Measurements from ENCODE around the gene AJAP1.

The AJAP1 gene

GRCh38 chr1:4701276-4701675 is 46.9 kb downstream of the AJAP1 start:
- H3K4me3 ChIP-seq (replicated peaks; ENCODE audit: low read depth, low read length): no peak overlapping the region
- H3K36me3 ChIP-seq (ENCODE audit: control insufficient read depth, insufficient read depth, low read length): no peaks in the 10 kb centered on the region
- DNase-seq (ENCODE audit: extremely low read depth, insufficient read length): no peak
- no peaks in the 10 kb centered on the region for H3K27me3 ChIP-seq (replicated peaks; ENCODE audit: control insufficient read depth, insufficient read depth, low read length)
- no peak for TF ChIP-seq CTCF (IDR thresholded peaks at IDR 0.05; ENCODE audit: insufficient read depth, low read length, poor library complexity, severe bottlenecking)

- H3K27me3 ChIP-seq (replicated peaks; ENCODE audit: control insufficient read depth, insufficient read depth, low read length): no peaks in the 10 kb centered on the region
- H3K36me3 ChIP-seq (ENCODE audit: control insufficient read depth, insufficient read depth, low read length): no peaks in the 10 kb centered on the region
- TF ChIP-seq CTCF (IDR thresholded peaks at IDR 0.05; ENCODE audit: insufficient read depth, low read length, poor library complexity, severe bottlenecking): no peak
- no peak overlapping the region for H3K4me3 ChIP-seq (replicated peaks; ENCODE audit: low read depth, low read length)
- DNase-seq (ENCODE audit: extremely low read depth, insufficient read length): no peak
These were observed 48.1 kb downstream of the AJAP1 start for GRCh38 chr1:4702464-4702863.

- H3K36me3 ChIP-seq (ENCODE audit: control insufficient read depth, insufficient read depth, low read length): no peaks in the 10 kb centered on the region
- TF ChIP-seq CTCF (IDR thresholded peaks at IDR 0.05; ENCODE audit: insufficient read depth, low read length, poor library complexity, severe bottlenecking): no peak
- H3K4me3 ChIP-seq (replicated peaks; ENCODE audit: low read depth, low read length): no peak overlapping the region
- DNase-seq (ENCODE audit: extremely low read depth, insufficient read length): no peak
- no peaks in the 10 kb centered on the region for H3K27me3 ChIP-seq (replicated peaks; ENCODE audit: control insufficient read depth, insufficient read depth, low read length)
These were observed 48.5 kb downstream of the AJAP1 start for GRCh38 chr1:4702932-4703331.

GRCh38 chr1:4703646-4704045 is 49.2 kb downstream of the AJAP1 start:
- no peak for DNase-seq (ENCODE audit: extremely low read depth, insufficient read length)
- Histone ChIP-seq H3K27me3 (replicated peaks; ENCODE audit: control insufficient read depth, insufficient read depth, low read length) (no peaks in the 10 kb centered on the region), H3K36me3 (ENCODE audit: control insufficient read depth, insufficient read depth, low read length) (no peaks in the 10 kb centered on the region), H3K4me3 (replicated peaks; ENCODE audit: low read depth, low read length) (no peak overlapping the region)
- TF ChIP-seq CTCF (IDR thresholded peaks at IDR 0.05; ENCODE audit: insufficient read depth, low read length, poor library complexity, severe bottlenecking): no peak

- no peak for DNase-seq (ENCODE audit: extremely low read depth, insufficient read length)
- Histone ChIP-seq H3K27me3 (replicated peaks; ENCODE audit: control insufficient read depth, insufficient read depth, low read length) (no peaks in the 10 kb centered on the region), H3K4me3 (replicated peaks; ENCODE audit: low read depth, low read length) (no peak overlapping the region), H3K36me3 (ENCODE audit: control insufficient read depth, insufficient read depth, low read length) (no peaks in the 10 kb centered on the region)
- TF ChIP-seq CTCF (IDR thresholded peaks at IDR 0.05; ENCODE audit: insufficient read depth, low read length, poor library complexity, severe bottlenecking): no peak
These were observed 54.6 kb downstream of the AJAP1 start for GRCh38 chr1:4708840-4709507.

GRCh38 chr1:4709641-4710040 is 55.2 kb downstream of the AJAP1 start:
- DNase-seq (ENCODE audit: extremely low read depth, insufficient read length): no peak
- Histone ChIP-seq H3K27me3 (replicated peaks; ENCODE audit: control insufficient read depth, insufficient read depth, low read length) (no peaks in the 10 kb centered on the region), H3K36me3 (ENCODE audit: control insufficient read depth, insufficient read depth, low read length) (no peaks in the 10 kb centered on the region), H3K4me3 (replicated peaks; ENCODE audit: low read depth, low read length) (no peak overlapping the region)
- no peak for TF ChIP-seq CTCF (IDR thresholded peaks at IDR 0.05; ENCODE audit: insufficient read depth, low read length, poor library complexity, severe bottlenecking)

Measured in GM06990 (cell line).